Liver (tissue), 9 donors: Measurements from ENCODE around the gene TSHZ2. TPM values are rescaled to one million over a fixed set of nuclear protein-coding genes. Genes with fewer than 3 reads are reported as not detected.

Source experiments
- DNase-seq: peaks from one replicate; pipeline ENCODE4 v3.0.0-alpha.2; 2017; ENCODE audit warnings: low spot score
- H3K27ac ChIP-seq, 2 donors: one replicate each; pipeline ENCODE4 v1.7.0; 2013; ENCODE audit warnings: inconsistent platforms in 2 of 2, low read length in 2 of 2, control low read depth in 1 of 2, low read depth in 1 of 2, mild to moderate bottlenecking in 1 of 2
- H3K27me3 ChIP-seq, 4 donors: one replicate each; pipeline versions ENCODE4 v1.6.1 to v1.7.0; 2013; ENCODE audit warnings: low read length in 3 of 4, inconsistent platforms in 1 of 4, mild to moderate bottlenecking in 1 of 4, moderate library complexity in 1 of 4; ENCODE audit not compliant: control insufficient read depth in 4 of 4, insufficient read depth in 4 of 4
- H3K36me3 ChIP-seq, 4 donors: one replicate each; pipeline versions ENCODE4 v1.6.1 to v1.7.0; 2013; ENCODE audit warnings: low read length in 3 of 4, mild to moderate bottlenecking in 3 of 4, low read depth in 1 of 4, moderate library complexity in 1 of 4; ENCODE audit not compliant: control insufficient read depth in 4 of 4, insufficient read depth in 3 of 4
- H3K4me1 ChIP-seq, 4 donors: one replicate each; pipeline versions ENCODE4 v1.6.1 to v1.7.0; 2013; ENCODE audit warnings: low read length in 3 of 4, mild to moderate bottlenecking in 3 of 4, moderate library complexity in 1 of 4; ENCODE audit not compliant: control insufficient read depth in 4 of 4, insufficient read depth in 4 of 4
- H3K4me3 ChIP-seq, 3 donors: one replicate each; pipeline versions ENCODE4 v1.6.1 to v1.7.0; 2013; ENCODE audit warnings: low read length in 3 of 3, control low read depth in 1 of 3, low read depth in 1 of 3, mild to moderate bottlenecking in 1 of 3
- H3K9ac ChIP-seq, 2 donors: one replicate each; pipeline ENCODE4 v1.7.0; 2013; ENCODE audit warnings: low read length in 2 of 2, mild to moderate bottlenecking in 2 of 2, moderate library complexity in 2 of 2, control low read depth in 1 of 2, low read depth in 1 of 2
- H3K9me3 ChIP-seq, 4 donors: one replicate each; pipeline versions ENCODE4 v1.6.1 to v1.7.0; 2013; ENCODE audit warnings: low read length in 3 of 4; ENCODE audit not compliant: control insufficient read depth in 4 of 4
- EGR1 ChIP-seq, 2 donors: IDR thresholded peaks; 2 replicates each; pipeline ENCODE4 v1.6.1; 2016 to 2018; ENCODE audit warnings: antibody characterized with exemption in 2 of 2, low read depth in 2 of 2
- FOXA1 ChIP-seq: IDR thresholded peaks from 2 replicates; pipeline ENCODE4 v1.6.1; 2016; ENCODE audit warnings: antibody characterized with exemption
- FOXA2 ChIP-seq: IDR thresholded peaks from 2 replicates; pipeline ENCODE4 v1.6.1; 2016; ENCODE audit warnings: antibody characterized with exemption
- GABPA ChIP-seq, 2 donors: IDR thresholded peaks in 1 of 2; conservative IDR thresholded peaks in 1 of 2; 2 replicates each; pipeline ENCODE4 v1.6.1; 2016; ENCODE audit warnings: antibody characterized with exemption in 2 of 2, mild to moderate bottlenecking in 1 of 2, moderate library complexity in 1 of 2
- HNF4A ChIP-seq, 2 donors: conservative IDR thresholded peaks; 2 replicates each; pipeline ENCODE4 v1.6.1; 2016; ENCODE audit warnings: antibody characterized with exemption in 2 of 2, mild to moderate bottlenecking in 2 of 2
- HNF4G ChIP-seq: IDR thresholded peaks from 2 replicates; pipeline ENCODE4 v1.6.1; 2016; ENCODE audit warnings: antibody characterized with exemption
- JUND ChIP-seq, 2 donors: IDR thresholded peaks; 2 replicates each; pipeline ENCODE4 v1.6.1; 2016; ENCODE audit warnings: antibody characterized with exemption in 2 of 2
- NR2F2 ChIP-seq: IDR thresholded peaks from 2 replicates; pipeline ENCODE4 v1.6.1; 2016; ENCODE audit warnings: antibody characterized with exemption
- RAD21 ChIP-seq, 2 donors: IDR thresholded peaks; 2 replicates each; pipeline ENCODE4 v1.6.1; 2016; ENCODE audit warnings: antibody characterized with exemption in 2 of 2, mild to moderate bottlenecking in 2 of 2
- RXRA ChIP-seq, 2 donors: IDR thresholded peaks; 2 replicates each; pipeline ENCODE4 v1.6.1; 2017 to 2018; ENCODE audit warnings: antibody characterized with exemption in 2 of 2, mild to moderate bottlenecking in 1 of 2
- SP1 ChIP-seq: IDR thresholded peaks from 2 replicates; pipeline ENCODE4 v1.6.1; 2018; ENCODE audit warnings: antibody characterized with exemption, mild to moderate bottlenecking
- TAF1 ChIP-seq: conservative IDR thresholded peaks from 2 replicates; pipeline ENCODE4 v1.6.1; 2016; ENCODE audit warnings: antibody characterized with exemption, mild to moderate bottlenecking
- YY1 ChIP-seq: IDR thresholded peaks from 2 replicates; pipeline ENCODE4 v1.6.1; 2016; ENCODE audit warnings: antibody characterized with exemption, mild to moderate bottlenecking
- WGBS: extraction: QIAGEN DNeasy Blood & Tissue Kit; methylation state at CpG from one replicate; pipeline ENCODE4 v1.1.7; 2013; 5-methylcytosine and 5-hydroxymethylcytosine counted together
- polyA plus RNA-seq, 2 donors: library from polyadenylated mRNA; stranded (reverse) in 1 of 2; unstranded in 1 of 2; fragments of 200-250 nt in 1 of 2; fragments of >200 nt in 1 of 2; fragmentation: Nextera tagmentation in 1 of 2; extraction: Ambion mirVana in 1 of 2; gene quantifications; one replicate each; pipeline versions ENCODE4 v1.2.1 to v1.2.3, GENCODE V29; 2013 to 2015
- total RNA-seq, 2 donors: library from RNA; depleted of rRNA; stranded (reverse); fragments of >200 nt; gene quantifications; one replicate each; pipeline ENCODE4 v1.2.3, GENCODE V29; 2014
- TF ChIP-seq, protein P1 (sequence below): IDR thresholded peaks from 2 replicates; pipeline ENCODE4 v1.6.1; 2016; ENCODE audit warnings: antibody characterized with exemption
- TF ChIP-seq, protein P2 (sequence below): IDR thresholded peaks from 2 replicates; pipeline ENCODE4 v1.6.1; 2016; ENCODE audit warnings: antibody characterized with exemption, mild to moderate bottlenecking
- TF ChIP-seq, protein P3 (sequence below): IDR thresholded peaks from 2 replicates; pipeline ENCODE4 v1.6.1; 2016; ENCODE audit warnings: antibody characterized with exemption
- TF ChIP-seq, protein P4 (sequence below): IDR thresholded peaks from 2 replicates; pipeline ENCODE4 v1.6.1; 2016; ENCODE audit warnings: antibody characterized with exemption
- TF ChIP-seq, protein P5 (sequence below): fragments of 150-350 bp; IDR thresholded peaks from 2 replicates; pipeline ENCODE4 v1.5.1; 2017; ENCODE audit warnings: improper control_type of control experiment, low read depth, low read length; ENCODE audit not compliant: missing input control
- donor health status: healthy.
- donor health status: healthy.
- donor health status: healthy.
- donor health status: healthy.
- donor health status: healthy.

The TSHZ2 gene
- total and polyA plus RNA-seq, 4 donors: 2.9 to 11.3 (median 7.8) TPM

DNA sequence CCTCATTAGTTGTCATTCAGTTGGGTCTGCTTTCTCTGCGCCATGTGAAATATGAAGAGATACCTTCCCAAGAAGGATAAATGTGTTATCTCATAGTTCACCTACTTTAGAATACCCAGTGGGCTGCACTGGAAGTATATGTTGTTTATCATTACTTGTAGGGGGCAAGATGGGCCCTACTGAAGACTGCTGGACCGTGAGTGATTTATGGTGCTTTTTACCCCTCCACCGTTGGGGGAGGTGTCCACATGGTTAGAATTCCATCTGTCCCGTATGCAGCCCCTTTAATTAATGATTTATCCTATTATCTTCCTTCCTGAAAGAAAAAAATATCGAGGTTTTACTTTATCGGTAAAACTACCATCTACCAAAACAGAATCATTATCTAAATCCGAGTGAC lies 97.0 kb downstream of the TSHZ2 start:
- no peaks in the 10 kb centered on the region for H3K27me3 ChIP-seq
- no peak overlapping the region for H3K4me3 ChIP-seq
- DNase-seq: no peak
- H3K36me3 ChIP-seq: no peaks in the 10 kb centered on the region
- no peak overlapping the region for H3K9ac ChIP-seq
- whole genome bisulfite sequencing: 87% methylated on average over 7 of the region's 7 CpGs
- no peak overlapping the region for H3K27ac ChIP-seq
- TF ChIP-seq GABPA (IDR thresholded peaks at IDR 0.05 in 1 of 2, conservative IDR thresholded peaks at IDR 0.05 in 1 of 2) (no peak), SP1 (no peak), RXRA (IDR thresholded peaks at IDR 0.05) (no peak), TAF1 (no peak), YY1 (no peak), HNF4G (no peak), RAD21 (IDR thresholded peaks at IDR 0.05) (no peak), FOXA2 (no peak), NR2F2 (no peak), EGR1 (IDR thresholded peaks at IDR 0.05; ENCODE audit: low read depth in 2 of 2) (no peak), HNF4A (conservative IDR thresholded peaks at IDR 0.05) (no peak), JUND (IDR thresholded peaks at IDR 0.05) (no peak), FOXA1 (no peak)
- TF ChIP-seq, protein P1, sequence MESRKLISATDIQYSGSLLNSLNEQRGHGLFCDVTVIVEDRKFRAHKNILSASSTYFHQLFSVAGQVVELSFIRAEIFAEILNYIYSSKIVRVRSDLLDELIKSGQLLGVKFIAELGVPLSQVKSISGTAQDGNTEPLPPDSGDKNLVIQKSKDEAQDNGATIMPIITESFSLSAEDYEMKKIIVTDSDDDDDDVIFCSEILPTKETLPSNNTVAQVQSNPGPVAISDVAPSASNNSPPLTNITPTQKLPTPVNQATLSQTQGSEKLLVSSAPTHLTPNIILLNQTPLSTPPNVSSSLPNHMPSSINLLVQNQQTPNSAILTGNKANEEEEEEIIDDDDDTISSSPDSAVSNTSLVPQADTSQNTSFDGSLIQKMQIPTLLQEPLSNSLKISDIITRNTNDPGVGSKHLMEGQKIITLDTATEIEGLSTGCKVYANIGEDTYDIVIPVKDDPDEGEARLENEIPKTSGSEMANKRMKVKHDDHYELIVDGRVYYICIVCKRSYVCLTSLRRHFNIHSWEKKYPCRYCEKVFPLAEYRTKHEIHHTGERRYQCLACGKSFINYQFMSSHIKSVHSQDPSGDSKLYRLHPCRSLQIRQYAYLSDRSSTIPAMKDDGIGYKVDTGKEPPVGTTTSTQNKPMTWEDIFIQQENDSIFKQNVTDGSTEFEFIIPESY: no peak
- TF ChIP-seq, protein P2, sequence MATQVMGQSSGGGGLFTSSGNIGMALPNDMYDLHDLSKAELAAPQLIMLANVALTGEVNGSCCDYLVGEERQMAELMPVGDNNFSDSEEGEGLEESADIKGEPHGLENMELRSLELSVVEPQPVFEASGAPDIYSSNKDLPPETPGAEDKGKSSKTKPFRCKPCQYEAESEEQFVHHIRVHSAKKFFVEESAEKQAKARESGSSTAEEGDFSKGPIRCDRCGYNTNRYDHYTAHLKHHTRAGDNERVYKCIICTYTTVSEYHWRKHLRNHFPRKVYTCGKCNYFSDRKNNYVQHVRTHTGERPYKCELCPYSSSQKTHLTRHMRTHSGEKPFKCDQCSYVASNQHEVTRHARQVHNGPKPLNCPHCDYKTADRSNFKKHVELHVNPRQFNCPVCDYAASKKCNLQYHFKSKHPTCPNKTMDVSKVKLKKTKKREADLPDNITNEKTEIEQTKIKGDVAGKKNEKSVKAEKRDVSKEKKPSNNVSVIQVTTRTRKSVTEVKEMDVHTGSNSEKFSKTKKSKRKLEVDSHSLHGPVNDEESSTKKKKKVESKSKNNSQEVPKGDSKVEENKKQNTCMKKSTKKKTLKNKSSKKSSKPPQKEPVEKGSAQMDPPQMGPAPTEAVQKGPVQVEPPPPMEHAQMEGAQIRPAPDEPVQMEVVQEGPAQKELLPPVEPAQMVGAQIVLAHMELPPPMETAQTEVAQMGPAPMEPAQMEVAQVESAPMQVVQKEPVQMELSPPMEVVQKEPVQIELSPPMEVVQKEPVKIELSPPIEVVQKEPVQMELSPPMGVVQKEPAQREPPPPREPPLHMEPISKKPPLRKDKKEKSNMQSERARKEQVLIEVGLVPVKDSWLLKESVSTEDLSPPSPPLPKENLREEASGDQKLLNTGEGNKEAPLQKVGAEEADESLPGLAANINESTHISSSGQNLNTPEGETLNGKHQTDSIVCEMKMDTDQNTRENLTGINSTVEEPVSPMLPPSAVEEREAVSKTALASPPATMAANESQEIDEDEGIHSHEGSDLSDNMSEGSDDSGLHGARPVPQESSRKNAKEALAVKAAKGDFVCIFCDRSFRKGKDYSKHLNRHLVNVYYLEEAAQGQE: no peak
- TF ChIP-seq, protein P3, sequence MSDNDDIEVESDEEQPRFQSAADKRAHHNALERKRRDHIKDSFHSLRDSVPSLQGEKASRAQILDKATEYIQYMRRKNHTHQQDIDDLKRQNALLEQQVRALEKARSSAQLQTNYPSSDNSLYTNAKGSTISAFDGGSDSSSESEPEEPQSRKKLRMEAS: no peak
- TF ChIP-seq, protein P4, sequence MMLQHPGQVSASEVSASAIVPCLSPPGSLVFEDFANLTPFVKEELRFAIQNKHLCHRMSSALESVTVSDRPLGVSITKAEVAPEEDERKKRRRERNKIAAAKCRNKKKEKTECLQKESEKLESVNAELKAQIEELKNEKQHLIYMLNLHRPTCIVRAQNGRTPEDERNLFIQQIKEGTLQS: no peak
- TF ChIP-seq, protein P5, sequence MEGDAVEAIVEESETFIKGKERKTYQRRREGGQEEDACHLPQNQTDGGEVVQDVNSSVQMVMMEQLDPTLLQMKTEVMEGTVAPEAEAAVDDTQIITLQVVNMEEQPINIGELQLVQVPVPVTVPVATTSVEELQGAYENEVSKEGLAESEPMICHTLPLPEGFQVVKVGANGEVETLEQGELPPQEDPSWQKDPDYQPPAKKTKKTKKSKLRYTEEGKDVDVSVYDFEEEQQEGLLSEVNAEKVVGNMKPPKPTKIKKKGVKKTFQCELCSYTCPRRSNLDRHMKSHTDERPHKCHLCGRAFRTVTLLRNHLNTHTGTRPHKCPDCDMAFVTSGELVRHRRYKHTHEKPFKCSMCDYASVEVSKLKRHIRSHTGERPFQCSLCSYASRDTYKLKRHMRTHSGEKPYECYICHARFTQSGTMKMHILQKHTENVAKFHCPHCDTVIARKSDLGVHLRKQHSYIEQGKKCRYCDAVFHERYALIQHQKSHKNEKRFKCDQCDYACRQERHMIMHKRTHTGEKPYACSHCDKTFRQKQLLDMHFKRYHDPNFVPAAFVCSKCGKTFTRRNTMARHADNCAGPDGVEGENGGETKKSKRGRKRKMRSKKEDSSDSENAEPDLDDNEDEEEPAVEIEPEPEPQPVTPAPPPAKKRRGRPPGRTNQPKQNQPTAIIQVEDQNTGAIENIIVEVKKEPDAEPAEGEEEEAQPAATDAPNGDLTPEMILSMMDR: no peak
- peaks cover 4 to 13% (median 10%) of the 10 kb centered on the region in 4 donors for H3K4me1 ChIP-seq
- peaks cover 0 to 4% (median 0%) of the 10 kb centered on the region in 4 donors for H3K9me3 ChIP-seq
